GM21526 (cell line): ENCODE measurements around the gene KLHL33.
"Not testable (repeated sequence)": the region's sequence is repeated elsewhere in the genome, so short reads cannot be mapped to it uniquely, and the experiment has no call there.

Experiments used
- ATAC-seq: cut with Tn5 transposase; IDR thresholded peaks from one replicate; pipeline ENCODE4 v1.9.1; 2021; ENCODE audit warnings: moderate library complexity; ENCODE audit not compliant: unreplicated experiment, low FRiP score

The KLHL33 gene

GRCh38 chr14:20452831-20453230 is 16.9 kb upstream of the KLHL33 start:
- ATAC-seq: not testable (repeated sequence)

- ATAC-seq: no peak
These were observed 10.9 kb upstream of the KLHL33 start for GRCh38 chr14:20446889-20447288.

- ATAC-seq: not testable (repeated sequence)
These were observed 7.7 kb upstream of the KLHL33 start for GRCh38 chr14:20443650-20444049.

- ATAC-seq: no peak
These were observed 5.5 kb upstream of the KLHL33 start for GRCh38 chr14:20441461-20441860.

GRCh38 chr14:20440882-20441281 is 4.9 kb upstream of the KLHL33 start:
- no peak for ATAC-seq

- ATAC-seq: no peak
These were observed 4.5 kb upstream of the KLHL33 start for GRCh38 chr14:20440465-20440864.

- ATAC-seq: no peak
These were observed 2.7 kb upstream of the KLHL33 start for GRCh38 chr14:20438664-20439063.

GRCh38 chr14:20436363-20436755 is 393 bp upstream of the KLHL33 start:
- no peak for ATAC-seq

GRCh38 chr14:20434701-20435581 is 1.0 kb downstream of the KLHL33 start:
- ATAC-seq: no peak

GRCh38 chr14:20429801-20430669 is 5.9 kb downstream of the KLHL33 start:
- ATAC-seq: no peak

- ATAC-seq: no peak
These were observed 7.2 kb downstream of the KLHL33 start for GRCh38 chr14:20428802-20429201.

GRCh38 chr14:20428010-20428365 is 8.0 kb downstream of the KLHL33 start:
- no peak for ATAC-seq

- no peak for ATAC-seq
These were observed 8.5 kb downstream of the KLHL33 start for GRCh38 chr14:20427231-20428009.

- ATAC-seq: no peak
These were observed 11.1 kb downstream of the KLHL33 start for GRCh38 chr14:20424851-20425250.

- no peak for ATAC-seq
These were observed 13.1 kb downstream of the KLHL33 start for GRCh38 chr14:20422886-20423285.

GRCh38 chr14:20421267-20421666 is 14.7 kb downstream of the KLHL33 start:
- no peak for ATAC-seq

GRCh38 chr14:20419419-20419818 is 16.5 kb downstream of the KLHL33 start:
- ATAC-seq: no peak

GRCh38 chr14:20418501-20418909 is 17.5 kb downstream of the KLHL33 start:
- ATAC-seq: no peak

GRCh38 chr14:20417250-20418186 is 18.4 kb downstream of the KLHL33 start:
- no peak for ATAC-seq

GRCh38 chr14:20416223-20416622 is 19.7 kb downstream of the KLHL33 start:
- no peak for ATAC-seq
